ENCODE measurements around the gene SAP130.

DNA sequence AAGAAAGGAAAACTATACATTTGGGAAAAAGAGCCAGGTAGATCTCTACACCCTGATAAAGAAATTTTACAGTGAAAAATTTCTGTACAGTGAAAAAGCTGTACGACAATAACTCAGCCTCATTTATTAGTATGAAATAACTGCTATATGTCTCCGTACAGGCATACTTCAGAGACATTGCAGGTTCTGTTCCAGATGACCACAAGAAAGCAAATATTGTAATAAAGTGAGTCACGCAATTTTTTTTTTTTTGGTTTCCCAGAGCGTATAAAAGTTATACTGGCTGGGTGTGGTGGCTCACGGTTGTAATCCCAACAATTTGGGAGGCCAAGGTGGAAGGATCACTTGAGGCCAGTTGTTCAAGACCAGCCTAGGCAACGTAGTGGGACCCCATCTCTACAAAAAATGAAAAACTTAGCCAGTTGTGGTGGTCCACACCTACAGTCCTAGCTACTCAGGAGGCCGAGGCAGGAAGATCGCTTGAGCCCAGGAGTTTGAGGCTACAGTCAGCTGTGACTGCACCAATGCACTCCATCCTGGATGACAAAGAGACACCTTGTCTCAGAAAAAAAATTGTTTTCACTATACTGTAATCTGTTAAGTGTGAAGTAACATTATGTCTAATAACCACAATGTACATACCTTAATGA is 113.9 kb downstream of the SAP130 start:
- no peak for TF ChIP-seq EZH2 (IDR thresholded peaks at IDR 0.05)
- no peak for TF ChIP-seq POLR2AphosphoS5 (IDR thresholded peaks at IDR 0.05; ENCODE audit: borderline replicate concordance, low read depth, low read length)
